Tibial artery (tissue), 4 donors: ENCODE results near the gene CD72.

Experiments used
- DNase-seq, 2 donors: peaks; one replicate each; pipeline ENCODE4 v3.0.0-alpha.2; 2019
- H3K27ac ChIP-seq, 2 donors: fragments of 200-600 bp; sonication (generic) in 1 of 2; 1 replicate in 1 of 2; 2 replicates in 1 of 2; pipeline ENCODE4 v1.5.1; 2018 to 2019; ENCODE audit warnings: mild to moderate bottlenecking in 1 of 2
- H3K27me3 ChIP-seq, 2 donors: fragments of 200-600 bp; sonication (generic) in 1 of 2; one replicate each; pipeline versions ENCODE4 v1.5.1 to v1.6.0; 2016 to 2019
- H3K36me3 ChIP-seq, 3 donors: fragments of 200-600 bp; sonication (generic) in 2 of 3; one replicate each; pipeline ENCODE4 v1.5.1; 2016 to 2019; ENCODE audit warnings: mild to moderate bottlenecking in 2 of 3
- H3K4me1 ChIP-seq, 4 donors: fragments of 200-600 bp; sonication (generic) in 2 of 4; 1 replicate in 3 of 4; 2 replicates in 1 of 4; pipeline ENCODE4 v1.5.1; 2016 to 2019
- H3K4me3 ChIP-seq, 2 donors: fragments of 200-600 bp; sonication (generic) in 1 of 2; 1 replicate in 1 of 2; 2 replicates in 1 of 2; pipeline ENCODE4 v1.5.1; 2018 to 2019; ENCODE audit warnings: mild to moderate bottlenecking in 2 of 2
- H3K9me3 ChIP-seq, 3 donors: fragments of 200-600 bp; sonication (generic) in 1 of 3; one replicate each; pipeline ENCODE4 v1.5.1; 2016 to 2019
- intact Hi-C: fragments of 100-400 bp; cut with DNase I; formaldehyde crosslinking; loops from one replicate; pipeline ENCODE4 v1.15.0; 2023; ENCODE audit warnings: low total_unique reads
- TF ChIP-seq, protein P1 (sequence below), 2 experiments: fragments of 200-600 bp in 1 of 2; fragments of 450-650 bp in 1 of 2; IDR thresholded peaks; one replicate each; pipeline ENCODE4 v1.5.1; 2017 to 2019; ENCODE audit warnings: antibody characterized with exemption in 2 of 2, mild to moderate bottlenecking in 1 of 2, moderate library complexity in 1 of 2

Gene CD72

GRCh38 chr9:35653611-35654010 is 35.4 kb upstream of the CD72 start:
- intact Hi-C loops = no loop called here
- no peaks in the 10 kb centered on the region for H3K27me3 ChIP-seq
- H3K36me3 ChIP-seq = peaks cover 0 to 3% (median 0%) of the 10 kb centered on the region in 3 donors
- no peak overlapping the region for H3K4me3 ChIP-seq
- H3K4me1 ChIP-seq = peaks cover 0 to 17% (median 3%) of the 10 kb centered on the region in 4 donors
- TF ChIP-seq, protein P1, sequence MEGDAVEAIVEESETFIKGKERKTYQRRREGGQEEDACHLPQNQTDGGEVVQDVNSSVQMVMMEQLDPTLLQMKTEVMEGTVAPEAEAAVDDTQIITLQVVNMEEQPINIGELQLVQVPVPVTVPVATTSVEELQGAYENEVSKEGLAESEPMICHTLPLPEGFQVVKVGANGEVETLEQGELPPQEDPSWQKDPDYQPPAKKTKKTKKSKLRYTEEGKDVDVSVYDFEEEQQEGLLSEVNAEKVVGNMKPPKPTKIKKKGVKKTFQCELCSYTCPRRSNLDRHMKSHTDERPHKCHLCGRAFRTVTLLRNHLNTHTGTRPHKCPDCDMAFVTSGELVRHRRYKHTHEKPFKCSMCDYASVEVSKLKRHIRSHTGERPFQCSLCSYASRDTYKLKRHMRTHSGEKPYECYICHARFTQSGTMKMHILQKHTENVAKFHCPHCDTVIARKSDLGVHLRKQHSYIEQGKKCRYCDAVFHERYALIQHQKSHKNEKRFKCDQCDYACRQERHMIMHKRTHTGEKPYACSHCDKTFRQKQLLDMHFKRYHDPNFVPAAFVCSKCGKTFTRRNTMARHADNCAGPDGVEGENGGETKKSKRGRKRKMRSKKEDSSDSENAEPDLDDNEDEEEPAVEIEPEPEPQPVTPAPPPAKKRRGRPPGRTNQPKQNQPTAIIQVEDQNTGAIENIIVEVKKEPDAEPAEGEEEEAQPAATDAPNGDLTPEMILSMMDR (IDR thresholded peaks at IDR 0.05) = no peak
- DNase-seq = no peak
- H3K27ac ChIP-seq = no peak overlapping the region
- no peaks in the 10 kb centered on the region for H3K9me3 ChIP-seq

DNA sequence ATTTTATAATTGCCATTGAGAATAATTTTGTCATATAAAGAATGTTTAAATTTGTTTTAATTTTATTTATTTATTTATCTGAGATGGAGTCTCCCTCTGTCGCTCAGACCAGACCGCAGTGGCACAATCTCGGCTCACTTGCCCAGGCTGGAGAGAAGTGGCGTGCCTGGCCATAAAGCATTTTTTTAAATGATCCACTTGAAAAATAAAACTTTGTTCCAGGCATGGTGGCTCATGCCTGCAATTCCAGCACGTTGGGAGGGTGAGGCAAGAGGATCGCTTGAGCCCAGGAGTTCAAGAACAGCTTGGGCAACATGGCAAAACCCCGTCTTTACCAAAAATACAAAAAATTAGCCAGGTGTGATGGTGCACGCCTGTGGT is 34.6 kb upstream of the CD72 start:
- Histone ChIP-seq H3K36me3 (no peaks in the 10 kb centered on the region), H3K9me3 (no peaks in the 10 kb centered on the region), H3K27me3 (no peaks in the 10 kb centered on the region), H3K4me1 (peaks cover 0 to 17% (median 3%) of the 10 kb centered on the region in 4 donors), H3K27ac (no peak overlapping the region), H3K4me3 (no peak overlapping the region)
- TF ChIP-seq, protein P1 (IDR thresholded peaks at IDR 0.05) = no peak
- intact Hi-C loops = no loop called here
- DNase-seq = peak in 1 of 2 donors; percentile 41

- no peaks in the 10 kb centered on the region for H3K9me3 ChIP-seq
- TF ChIP-seq, protein P1 (IDR thresholded peaks at IDR 0.05) = no peak
- H3K27me3 ChIP-seq = no peaks in the 10 kb centered on the region
- peaks cover 0 to 19% (median 6%) of the 10 kb centered on the region in 4 donors for H3K4me1 ChIP-seq
- intact Hi-C loops = no loop called here
- no peak overlapping the region for H3K4me3 ChIP-seq
- no peak overlapping the region for H3K27ac ChIP-seq
- peak in 1 of 2 donors; percentile 48 for DNase-seq
- H3K36me3 ChIP-seq = no peaks in the 10 kb centered on the region
Measured at GRCh38 chr9:35651956-35652828, 34.0 kb upstream of the CD72 start.

- peak within 1 kb of the TSS in 1 of 2 donors; percentile 8 for H3K4me3 ChIP-seq
- H3K4me1 ChIP-seq = peaks cover 0 to 20% (median 10%) of the 10 kb centered on the region in 4 donors
- peak within 1 kb of the TSS; percentile 55 to 70 for H3K27ac ChIP-seq
Measured at GRCh38 chr9:35650341-35651158, 32.3 kb upstream of the CD72 start, which contains the start of gene SIT1. SIT1 (minus strand) TSS chr9:35650931; CDS start chr9:35650853, 78 bp downstream.

More at GRCh38 chr9:35650341-35651158, 32.3 kb upstream of the CD72 start, which contains the start of gene SIT1:
- TF ChIP-seq, protein P1 (IDR thresholded peaks at IDR 0.05) = no peak
- Histone ChIP-seq H3K9me3 (no peaks in the 10 kb centered on the region), H3K27me3 (no peaks in the 10 kb centered on the region), H3K36me3 (no peaks in the 10 kb centered on the region)
- intact Hi-C loops = no loop called here
- peak in 1 of 2 donors; percentile 66 for DNase-seq
